ENCODE data around the gene B4GALT5.

B4GALT5 gene

DNA sequence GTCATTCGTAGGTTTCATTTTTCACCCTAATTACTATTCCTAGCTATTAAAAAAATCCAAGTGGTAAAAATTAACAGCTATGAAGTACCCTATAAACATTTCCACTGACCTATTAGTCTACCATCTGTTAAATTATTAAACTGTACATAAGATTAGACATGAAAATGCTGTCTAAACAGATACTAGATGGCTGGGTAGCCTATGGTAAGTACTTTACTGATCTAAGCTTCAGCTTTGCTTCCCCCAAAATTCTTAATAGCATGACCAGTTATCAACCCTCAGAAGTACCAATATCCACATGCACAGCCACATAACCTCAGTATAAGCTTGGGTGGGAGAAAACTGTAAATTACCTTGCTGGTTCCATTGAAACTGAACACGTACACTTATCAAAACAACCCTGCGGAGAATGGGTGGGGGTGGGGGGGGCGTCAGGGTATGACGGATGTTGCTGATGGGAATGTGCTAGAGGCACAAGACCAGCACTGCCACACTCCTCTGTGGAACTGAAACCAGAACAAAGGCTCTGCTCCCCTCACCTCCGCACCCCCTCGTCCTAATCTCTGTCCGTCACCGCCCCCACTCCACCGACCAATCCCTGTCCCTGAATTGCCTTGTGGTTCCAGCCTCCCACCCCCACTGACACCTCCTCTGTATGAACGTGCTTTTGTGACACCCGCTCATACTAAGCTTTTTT is 45.3 kb downstream of the B4GALT5 start:
- peak; percentile 82 for DNase-seq (ENCODE audit: low spot score)
- in situ Hi-C loops (cut with MboI; ENCODE audit: low sequenced_read_pairs, unreplicated experiment): no loop called here
- TF ChIP-seq, protein P1, sequence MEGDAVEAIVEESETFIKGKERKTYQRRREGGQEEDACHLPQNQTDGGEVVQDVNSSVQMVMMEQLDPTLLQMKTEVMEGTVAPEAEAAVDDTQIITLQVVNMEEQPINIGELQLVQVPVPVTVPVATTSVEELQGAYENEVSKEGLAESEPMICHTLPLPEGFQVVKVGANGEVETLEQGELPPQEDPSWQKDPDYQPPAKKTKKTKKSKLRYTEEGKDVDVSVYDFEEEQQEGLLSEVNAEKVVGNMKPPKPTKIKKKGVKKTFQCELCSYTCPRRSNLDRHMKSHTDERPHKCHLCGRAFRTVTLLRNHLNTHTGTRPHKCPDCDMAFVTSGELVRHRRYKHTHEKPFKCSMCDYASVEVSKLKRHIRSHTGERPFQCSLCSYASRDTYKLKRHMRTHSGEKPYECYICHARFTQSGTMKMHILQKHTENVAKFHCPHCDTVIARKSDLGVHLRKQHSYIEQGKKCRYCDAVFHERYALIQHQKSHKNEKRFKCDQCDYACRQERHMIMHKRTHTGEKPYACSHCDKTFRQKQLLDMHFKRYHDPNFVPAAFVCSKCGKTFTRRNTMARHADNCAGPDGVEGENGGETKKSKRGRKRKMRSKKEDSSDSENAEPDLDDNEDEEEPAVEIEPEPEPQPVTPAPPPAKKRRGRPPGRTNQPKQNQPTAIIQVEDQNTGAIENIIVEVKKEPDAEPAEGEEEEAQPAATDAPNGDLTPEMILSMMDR (IDR thresholded peaks at IDR 0.05; ENCODE audit: borderline replicate concordance, control extremely low read depth, extremely low read depth, insufficient read depth, missing control alignments): no peak

DNA sequence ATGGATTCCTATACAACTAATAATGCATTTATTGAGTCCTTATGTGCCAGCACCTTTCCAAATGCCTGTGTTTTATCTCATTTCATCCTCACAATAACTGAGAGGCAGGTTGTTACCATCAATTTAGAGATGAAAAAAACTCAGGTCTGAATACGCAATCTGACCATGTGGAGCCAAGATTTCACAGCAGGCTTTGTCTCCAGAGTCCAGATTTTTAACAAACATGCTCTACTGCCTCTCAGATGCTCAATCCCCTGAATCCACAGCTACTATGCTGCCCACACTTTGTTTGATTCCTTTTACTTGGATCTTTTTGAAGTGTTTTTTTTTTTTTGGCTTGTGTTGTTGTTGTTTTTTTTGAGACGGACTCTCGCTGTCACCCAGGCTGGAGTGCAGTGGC is 46.8 kb downstream of the B4GALT5 start:
- no peak for DNase-seq (ENCODE audit: low spot score)
- TF ChIP-seq, protein P1 (IDR thresholded peaks at IDR 0.05; ENCODE audit: borderline replicate concordance, control extremely low read depth, extremely low read depth, insufficient read depth, missing control alignments): no peak
- in situ Hi-C loops (cut with MboI; ENCODE audit: low sequenced_read_pairs, unreplicated experiment): no loop called here

GRCh38 chr20:49665796-49666195 is 47.9 kb downstream of the B4GALT5 start:
- in situ Hi-C loops (cut with MboI; ENCODE audit: low sequenced_read_pairs, unreplicated experiment): no loop called here
- DNase-seq (ENCODE audit: low spot score): no peak
- TF ChIP-seq, protein P1 (IDR thresholded peaks at IDR 0.05; ENCODE audit: borderline replicate concordance, control extremely low read depth, extremely low read depth, insufficient read depth, missing control alignments): no peak

DNA sequence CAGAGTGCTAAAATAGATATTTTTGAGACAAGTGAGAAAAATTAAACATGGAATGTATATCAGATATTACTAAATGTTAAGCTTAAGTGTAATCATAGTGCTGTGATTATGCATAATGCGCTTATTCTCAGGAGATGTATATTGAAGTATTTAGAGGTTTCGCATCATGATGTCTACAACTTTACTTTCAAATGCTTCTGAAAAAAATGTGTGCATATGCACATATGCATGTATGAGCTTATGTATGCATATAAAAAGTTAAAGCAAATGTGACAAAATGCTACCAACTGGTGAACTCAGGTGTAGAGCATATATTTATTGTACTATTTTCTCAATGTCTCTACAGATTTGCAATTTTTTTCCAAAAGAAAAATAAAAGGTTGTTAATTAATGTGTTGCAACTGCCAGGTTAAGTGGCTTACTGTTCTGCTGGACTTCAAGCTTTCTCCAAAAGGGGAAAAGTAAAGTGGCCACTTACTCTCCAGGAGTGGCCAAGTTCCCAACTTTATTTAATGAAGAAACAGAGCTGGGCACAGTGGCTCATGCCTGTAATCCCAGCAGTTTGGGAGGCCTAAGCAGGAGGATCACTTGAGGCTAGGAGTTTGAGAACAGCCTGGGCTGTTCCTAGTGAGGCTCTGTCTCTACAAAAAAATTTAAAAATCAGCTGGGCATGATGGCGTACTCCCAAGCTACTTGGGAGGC is 48.9 kb downstream of the B4GALT5 start:
- TF ChIP-seq, protein P1 (IDR thresholded peaks at IDR 0.05; ENCODE audit: borderline replicate concordance, control extremely low read depth, extremely low read depth, insufficient read depth, missing control alignments): no peak
- in situ Hi-C loops (cut with MboI; ENCODE audit: low sequenced_read_pairs, unreplicated experiment): no loop called here

DNA sequence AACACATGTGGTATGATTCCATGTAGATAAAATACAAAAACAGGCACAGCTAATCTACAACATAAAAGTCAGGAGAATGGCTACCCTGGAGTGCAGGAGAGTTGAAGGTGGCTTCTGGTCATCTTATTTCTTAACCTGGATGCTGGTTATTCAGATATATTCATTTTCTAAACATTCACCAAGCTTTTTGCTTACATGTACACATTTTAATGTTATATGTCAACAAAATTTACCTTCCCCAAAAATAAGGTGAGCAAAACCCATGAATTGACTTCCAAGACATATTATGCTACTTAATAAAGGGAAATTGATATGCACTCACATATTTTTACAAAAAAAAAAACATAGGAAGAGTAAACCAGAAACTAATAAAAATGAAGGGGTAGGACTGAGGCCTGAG is 50.6 kb downstream of the B4GALT5 start:
- TF ChIP-seq, protein P1 (IDR thresholded peaks at IDR 0.05; ENCODE audit: borderline replicate concordance, control extremely low read depth, extremely low read depth, insufficient read depth, missing control alignments): no peak
- in situ Hi-C loops (cut with MboI; ENCODE audit: low sequenced_read_pairs, unreplicated experiment): no loop called here
- no peak for DNase-seq (ENCODE audit: low spot score)

More for the DNA sequence above, 48.9 kb downstream of the B4GALT5 start:
- DNase-seq (ENCODE audit: low spot score): no peak

- TF ChIP-seq, protein P1 (IDR thresholded peaks at IDR 0.05; ENCODE audit: borderline replicate concordance, control extremely low read depth, extremely low read depth, insufficient read depth, missing control alignments): no peak
- DNase-seq (ENCODE audit: low spot score): no peak
- in situ Hi-C loops (cut with MboI; ENCODE audit: low sequenced_read_pairs, unreplicated experiment): no loop called here
Observed at GRCh38 chr20:49661560-49662329, 51.9 kb downstream of the B4GALT5 start.
